ENCODE results near the gene FAM83C.

FAM83C gene

DNA sequence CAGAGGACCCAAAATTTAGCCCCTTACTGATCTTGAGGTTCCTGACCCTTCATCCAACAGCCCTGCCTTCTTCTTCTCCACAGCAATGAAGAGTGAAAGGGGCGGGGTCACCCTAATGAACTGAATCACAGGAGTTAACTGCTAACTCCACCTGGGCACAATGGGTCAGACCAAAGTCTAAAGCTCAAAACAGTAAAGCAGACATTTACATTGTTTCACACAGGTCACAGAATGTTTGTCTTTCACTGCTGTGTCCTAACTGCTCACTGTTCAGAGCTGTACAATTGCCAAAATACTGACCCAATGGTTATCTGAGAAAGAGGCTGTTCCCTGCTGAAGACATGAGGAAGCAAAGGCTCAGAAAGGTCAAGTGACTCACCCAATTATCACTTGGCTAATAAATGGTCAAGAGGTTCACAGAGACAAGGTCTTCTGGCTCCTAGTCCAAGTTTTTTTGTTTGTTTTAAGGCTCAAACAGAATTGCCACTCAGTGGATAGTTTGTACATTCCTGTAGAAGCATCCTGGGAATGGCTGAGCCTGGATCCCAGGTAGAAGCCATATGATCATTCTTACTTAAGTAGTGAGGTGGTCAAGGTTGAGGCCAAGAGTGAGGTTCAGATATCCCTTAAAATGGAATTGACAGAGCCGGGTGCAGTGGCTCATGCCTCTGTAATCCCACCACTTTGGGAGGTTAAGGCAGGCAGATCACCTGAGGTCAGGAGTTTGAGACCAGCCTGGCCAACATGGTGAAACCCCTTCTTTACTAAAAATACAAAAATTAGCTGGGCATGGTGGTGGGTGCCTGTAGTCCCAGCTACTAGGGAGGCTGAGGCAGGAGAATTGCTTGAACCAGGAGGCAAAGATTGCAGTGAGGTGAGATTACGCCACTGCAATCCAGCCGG lies 35.1 kb upstream of the FAM83C start:
- TF ChIP-seq HDGF (IDR thresholded peaks at IDR 0.05; ENCODE audit: borderline replicate concordance): no peak
- TF ChIP-seq, protein P1, sequence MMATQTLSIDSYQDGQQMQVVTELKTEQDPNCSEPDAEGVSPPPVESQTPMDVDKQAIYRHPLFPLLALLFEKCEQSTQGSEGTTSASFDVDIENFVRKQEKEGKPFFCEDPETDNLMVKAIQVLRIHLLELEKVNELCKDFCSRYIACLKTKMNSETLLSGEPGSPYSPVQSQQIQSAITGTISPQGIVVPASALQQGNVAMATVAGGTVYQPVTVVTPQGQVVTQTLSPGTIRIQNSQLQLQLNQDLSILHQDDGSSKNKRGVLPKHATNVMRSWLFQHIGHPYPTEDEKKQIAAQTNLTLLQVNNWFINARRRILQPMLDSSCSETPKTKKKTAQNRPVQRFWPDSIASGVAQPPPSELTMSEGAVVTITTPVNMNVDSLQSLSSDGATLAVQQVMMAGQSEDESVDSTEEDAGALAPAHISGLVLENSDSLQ (IDR thresholded peaks at IDR 0.05): no peak
- CTCF ChIA-PET: interaction anchor here (1.1 kb wide), 1 partner anchor 22 kb away, joined by 5 read pairs; no protein-coding TSS in a partner anchor
- no peak for DNase-seq (ENCODE audit: extremely low spot score)
- POLR2A ChIA-PET: interaction anchor here (1.6 kb wide), 1 partner anchor 22 kb away, joined by 8 read pairs; no protein-coding TSS in a partner anchor

DNA sequence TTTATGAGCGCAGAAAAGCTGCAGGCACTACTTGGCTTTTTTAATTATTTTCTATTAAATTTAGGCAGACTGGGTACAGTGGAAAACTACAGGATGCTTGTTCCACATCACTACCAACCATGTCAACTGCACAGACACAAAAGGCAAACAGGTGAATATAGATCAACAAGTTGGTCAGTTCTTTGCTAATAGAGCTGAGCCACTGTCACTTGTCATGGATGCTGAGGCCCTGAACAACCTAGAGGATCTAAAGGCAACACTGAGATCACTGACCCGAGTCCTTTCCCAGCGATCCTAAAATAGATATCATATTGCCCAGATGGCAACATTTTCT lies 34.5 kb upstream of the FAM83C start:
- TF ChIP-seq LEF1 (IDR thresholded peaks at IDR 0.05; ENCODE audit: borderline replicate concordance): no peak
- no peak for TF ChIP-seq HDGF (IDR thresholded peaks at IDR 0.05; ENCODE audit: borderline replicate concordance)
- no peak for TF ChIP-seq FOXM1 (IDR thresholded peaks at IDR 0.05; ENCODE audit: borderline replicate concordance)
- no peak for TF ChIP-seq SUZ12 (IDR thresholded peaks at IDR 0.05)
- no peak for TF ChIP-seq ZNF384 (IDR thresholded peaks at IDR 0.05)
- TF ChIP-seq ARNT (IDR thresholded peaks at IDR 0.05): no peak
- TF ChIP-seq BHLHE40 (IDR thresholded peaks at IDR 0.05; ENCODE audit: borderline replicate concordance): no peak
- no peak for TF ChIP-seq L3MBTL2 (conservative IDR thresholded peaks at IDR 0.05)
- no peak for TF ChIP-seq NFRKB (IDR thresholded peaks at IDR 0.05)
- no peak for TF ChIP-seq FOXK2 (IDR thresholded peaks at IDR 0.05)
- TF ChIP-seq SP1 (IDR thresholded peaks at IDR 0.05): no peak
- no peak for TF ChIP-seq FOXA1 (IDR thresholded peaks at IDR 0.05)
- TF ChIP-seq TARDBP (IDR thresholded peaks at IDR 0.05): no peak
- TF ChIP-seq ELF4 (IDR thresholded peaks at IDR 0.05): no peak
- TF ChIP-seq CTBP1 (IDR thresholded peaks at IDR 0.05; ENCODE audit: borderline replicate concordance): no peak
- TF ChIP-seq, protein P1 (IDR thresholded peaks at IDR 0.05): no peak
- ChIA-PET CTCF (interaction anchor here (1.1 kb wide), 1 partner anchor 22 kb away, joined by 5 read pairs; no protein-coding TSS in a partner anchor), POLR2A (interaction anchor here (1.6 kb wide), 1 partner anchor 22 kb away, joined by 8 read pairs; no protein-coding TSS in a partner anchor)
- DNase-seq (ENCODE audit: extremely low spot score): no peak

DNA sequence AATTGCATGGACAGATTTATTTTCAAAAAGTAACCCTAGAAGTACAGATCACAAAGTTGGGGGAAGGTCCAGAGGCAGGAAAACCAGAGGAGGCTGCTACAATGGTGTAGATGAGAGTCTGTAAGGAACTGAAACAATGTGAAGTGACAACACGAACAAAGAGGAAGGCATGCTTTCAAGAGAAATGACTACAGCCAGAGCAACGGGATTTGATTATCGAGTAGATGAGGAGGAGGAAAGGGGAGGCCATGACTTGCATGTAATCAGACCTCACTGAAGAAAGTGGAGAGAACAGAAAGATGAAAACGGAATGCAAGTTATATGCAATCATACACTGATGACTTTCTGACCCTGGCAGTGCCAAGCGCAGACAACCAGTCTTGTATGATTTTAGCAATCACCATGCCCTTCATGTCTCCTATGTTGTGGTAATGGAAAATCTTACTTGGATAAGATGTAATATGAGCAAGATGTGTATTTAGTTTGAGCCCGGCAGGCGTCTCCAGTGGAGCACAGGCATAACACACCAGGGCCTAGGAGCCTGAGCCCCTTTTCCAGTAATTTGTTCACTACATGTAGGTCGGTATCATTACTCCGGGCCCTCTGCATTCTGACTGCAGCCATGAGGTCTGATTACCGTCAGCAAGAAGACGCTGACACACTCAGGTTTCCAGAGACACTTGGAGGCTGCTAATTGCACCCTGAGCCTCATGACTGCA lies 34.0 kb upstream of the FAM83C start:
- ChIA-PET CTCF (interaction anchor here (0.7 kb wide), 1 partner anchor 1014 kb away, joined by 3 read pairs; no protein-coding TSS in a partner anchor), POLR2A (interaction anchor here (1.6 kb wide), 1 partner anchor 21 kb away, joined by 8 read pairs; no protein-coding TSS in a partner anchor)
- no peak for TF ChIP-seq SUZ12 (IDR thresholded peaks at IDR 0.05)
- no peak for TF ChIP-seq TARDBP (IDR thresholded peaks at IDR 0.05)
- TF ChIP-seq HDGF (IDR thresholded peaks at IDR 0.05; ENCODE audit: borderline replicate concordance): no peak
- TF ChIP-seq NFRKB (IDR thresholded peaks at IDR 0.05): no peak
- no peak for TF ChIP-seq ZNF384 (IDR thresholded peaks at IDR 0.05)
- TF ChIP-seq LEF1 (IDR thresholded peaks at IDR 0.05; ENCODE audit: borderline replicate concordance): no peak
- TF ChIP-seq, protein P1 (IDR thresholded peaks at IDR 0.05): no peak
- no peak for TF ChIP-seq L3MBTL2 (conservative IDR thresholded peaks at IDR 0.05)
- no peak for TF ChIP-seq CTBP1 (IDR thresholded peaks at IDR 0.05; ENCODE audit: borderline replicate concordance)
- no peak for TF ChIP-seq SP1 (IDR thresholded peaks at IDR 0.05)
- TF ChIP-seq BHLHE40 (IDR thresholded peaks at IDR 0.05; ENCODE audit: borderline replicate concordance): no peak
- TF ChIP-seq ELF4 (IDR thresholded peaks at IDR 0.05): no peak
- no peak for TF ChIP-seq FOXM1 (IDR thresholded peaks at IDR 0.05; ENCODE audit: borderline replicate concordance)
- no peak for DNase-seq (ENCODE audit: extremely low spot score)

DNA sequence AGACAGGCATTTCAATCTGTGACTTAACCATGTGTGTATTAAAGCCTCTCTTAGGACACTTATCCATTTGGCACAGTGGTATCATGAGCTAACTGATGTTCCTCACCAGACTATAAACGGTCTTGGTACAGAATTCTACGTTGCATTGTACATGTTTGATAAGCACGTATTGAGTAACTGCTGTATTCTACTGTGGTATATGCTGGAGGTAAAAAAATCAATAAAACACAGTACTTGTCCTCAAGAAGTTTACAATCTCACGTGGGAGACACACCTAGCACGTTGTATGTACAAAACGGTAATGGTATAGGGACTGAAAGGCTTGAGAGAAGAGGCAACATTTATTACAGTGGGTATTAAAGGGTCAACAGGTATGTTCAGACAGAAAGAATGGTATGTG lies 33.2 kb upstream of the FAM83C start:
- no peak for TF ChIP-seq CTBP1 (IDR thresholded peaks at IDR 0.05; ENCODE audit: borderline replicate concordance)
- TF ChIP-seq FOXM1 (IDR thresholded peaks at IDR 0.05; ENCODE audit: borderline replicate concordance): no peak
- TF ChIP-seq HDGF (IDR thresholded peaks at IDR 0.05; ENCODE audit: borderline replicate concordance): no peak
- no peak for TF ChIP-seq LEF1 (IDR thresholded peaks at IDR 0.05; ENCODE audit: borderline replicate concordance)
- TF ChIP-seq FOXA1 (IDR thresholded peaks at IDR 0.05): no peak
- TF ChIP-seq ARNT (IDR thresholded peaks at IDR 0.05): no peak
- no peak for TF ChIP-seq ZNF384 (IDR thresholded peaks at IDR 0.05)
- TF ChIP-seq NFRKB (IDR thresholded peaks at IDR 0.05): no peak
- TF ChIP-seq SUZ12 (IDR thresholded peaks at IDR 0.05): no peak
- TF ChIP-seq ELF4 (IDR thresholded peaks at IDR 0.05): no peak
- TF ChIP-seq TARDBP (IDR thresholded peaks at IDR 0.05): no peak
- TF ChIP-seq, protein P1 (IDR thresholded peaks at IDR 0.05): no peak
- TF ChIP-seq L3MBTL2 (conservative IDR thresholded peaks at IDR 0.05): no peak
- no peak for TF ChIP-seq SP1 (IDR thresholded peaks at IDR 0.05)
- no peak for TF ChIP-seq BHLHE40 (IDR thresholded peaks at IDR 0.05; ENCODE audit: borderline replicate concordance)
- TF ChIP-seq FOXK2 (IDR thresholded peaks at IDR 0.05): no peak
- no peak for DNase-seq (ENCODE audit: extremely low spot score)
- ChIA-PET POLR2A (no interaction called here), CTCF (interaction anchor here (0.7 kb wide), 1 partner anchor 1013 kb away, joined by 3 read pairs; no protein-coding TSS in a partner anchor)

Measured in HEK293T (cell line).